GM21717 (cell line): Measurements from ENCODE around the gene DGKK.
"Not testable (repeated sequence)": the region's sequence is repeated elsewhere in the genome, so short reads cannot be mapped to it uniquely, and the experiment has no call there.

Experiments used
- ATAC-seq: cut with Tn5 transposase; IDR thresholded peaks from one replicate; pipeline ENCODE4 v1.9.1; 2021; ENCODE audit warnings: mild to moderate bottlenecking, moderate library complexity; ENCODE audit not compliant: unreplicated experiment

Gene DGKK

GRCh38 chrX:50432829-50433289, 37.8 kb downstream of the DGKK start:
- ATAC-seq, result no peak

GRCh38 chrX:50431623-50432022, 39.0 kb downstream of the DGKK start:
- no peak for ATAC-seq

GRCh38 chrX:50430917-50431575, 39.6 kb downstream of the DGKK start:
- ATAC-seq, result no peak

GRCh38 chrX:50428174-50428573, 42.5 kb downstream of the DGKK start:
- no peak for ATAC-seq

- ATAC-seq, result no peak
Observed at GRCh38 chrX:50407976-50408375, 62.6 kb downstream of the DGKK start.

GRCh38 chrX:50403903-50404302, 66.7 kb downstream of the DGKK start:
- ATAC-seq, result no peak

- ATAC-seq, result no peak
Observed at GRCh38 chrX:50402886-50403285, 67.7 kb downstream of the DGKK start.

GRCh38 chrX:50393902-50394301, 76.7 kb downstream of the DGKK start:
- ATAC-seq, result no peak

- ATAC-seq, result no peak
Observed at GRCh38 chrX:50386520-50386919, 84.1 kb downstream of the DGKK start.

GRCh38 chrX:50381729-50382415, 88.8 kb downstream of the DGKK start:
- no peak for ATAC-seq

- no peak for ATAC-seq
Observed at GRCh38 chrX:50375481-50376267, 95.0 kb downstream of the DGKK start.

- ATAC-seq, result no peak
Observed at GRCh38 chrX:50372966-50373365, 97.7 kb downstream of the DGKK start.

GRCh38 chrX:50343917-50344316, 126.7 kb downstream of the DGKK start:
- no peak for ATAC-seq

GRCh38 chrX:50333308-50333707, 137.3 kb downstream of the DGKK start:
- ATAC-seq, result no peak

- not testable (repeated sequence) for ATAC-seq
Observed at GRCh38 chrX:50332668-50333067, 138.0 kb downstream of the DGKK start.

- no peak for ATAC-seq
Observed at GRCh38 chrX:50327235-50327634, 143.4 kb downstream of the DGKK start.
